Heart left ventricle (tissue), 13 donors: ENCODE results near the gene ADCY3.

ENCODE experiments used
- CTCF ChIP-seq, 12 donors: fragments of 200-600 bp; sonication (generic) in 4 of 12; IDR thresholded peaks; one replicate each; pipeline versions ENCODE4 v1.5.0 to v1.8.0; 2018 to 2022; ENCODE audit warnings: antibody characterized with exemption in 12 of 12, mild to moderate bottlenecking in 5 of 12
- POLR2A ChIP-seq, 2 donors: fragments of 450-650 bp; IDR thresholded peaks; one replicate each; pipeline ENCODE4 v1.6.1; 2017; ENCODE audit warnings: antibody characterized with exemption in 2 of 2, mild to moderate bottlenecking in 2 of 2, moderate library complexity in 2 of 2
- donor health status: ischemic (EF 13 %, LVEDD 7.1; RV severe dilation, severe dysfunction).
- donor health status: DM: no; HTN: yes; CAD: no.
- donor health status: DM: no; HTN: no; CAD: no.
- donor health status: ischemic (EF 25% LVEDD 6.9; RV normal size, moderate dysfunction).
- donor health status: ischemic (EF 25% LVEDD 5.7; RV mildly dilated, moderate dysfunction).
- donor health status: ischemic (EF 35%, LVEDD 5.7; RV mildly dilated, moderate dysfunction).
- donor health status: nonischemic (EF 11% LVEDD 7.7; RV severe dilation, severe dysfunction).
- donor health status: DM: yes; HTN: yes; CAD: no.
- donor health status: PGD.
- donor health status: ischemic (EF 29% LVEDD 5.4; RV normal size, mild dysfunction).
- donor health status: nonischemic (EF 23%, LVEDD 6.1; RV moderate dilation, normal function).

GRCh38 chr2:24886126-24886501 is 33.9 kb downstream of the ADCY3 start:
- TF ChIP-seq CTCF (IDR thresholded peaks at IDR 0.05) = no peak
- no peak for TF ChIP-seq POLR2A (IDR thresholded peaks at IDR 0.05)
